Erythroblast (primary cell): ENCODE measurements around the gene ARMC12.

Experiments used
- DNase-seq, 2 experiments: peaks; one replicate each; lab custom pipeline; 2025; lab: John Stamatoyannopoulos, UW
- GATA1 ChIP-seq: IDR thresholded peaks from 2 replicates; pipeline ENCODE4 v1.6.1; 2011; ENCODE audit warnings: low read depth, mild to moderate bottlenecking, control low read depth, low read length, moderate library complexity
- POLR2A ChIP-seq: IDR thresholded peaks from 2 replicates; pipeline ENCODE4 v1.6.1; 2011; ENCODE audit warnings: mild to moderate bottlenecking, low read length

The ARMC12 gene

DNA sequence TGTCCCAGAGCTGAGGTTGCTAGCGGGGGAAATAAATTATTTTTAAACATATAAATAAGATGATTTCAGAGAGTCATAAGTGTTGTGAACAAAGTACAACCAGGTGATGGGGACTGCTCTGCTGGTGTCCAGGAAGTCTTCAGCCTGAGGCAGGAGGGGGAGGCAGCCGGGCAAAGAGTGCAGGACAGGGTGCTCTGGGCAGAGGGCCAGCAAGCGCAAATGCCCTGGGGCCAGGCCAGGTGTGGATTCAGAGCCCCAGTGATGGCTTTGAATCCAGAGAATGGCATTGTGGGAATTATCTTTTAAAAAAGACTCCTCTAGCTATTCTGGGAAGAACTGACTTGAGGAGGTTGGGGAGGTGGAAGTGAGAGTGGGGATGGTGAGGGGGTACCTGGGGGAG is 45.6 kb downstream of the ARMC12 start:
- DNase-seq, result no peak
- TF ChIP-seq GATA1 (no peak), POLR2A (no peak)

DNA sequence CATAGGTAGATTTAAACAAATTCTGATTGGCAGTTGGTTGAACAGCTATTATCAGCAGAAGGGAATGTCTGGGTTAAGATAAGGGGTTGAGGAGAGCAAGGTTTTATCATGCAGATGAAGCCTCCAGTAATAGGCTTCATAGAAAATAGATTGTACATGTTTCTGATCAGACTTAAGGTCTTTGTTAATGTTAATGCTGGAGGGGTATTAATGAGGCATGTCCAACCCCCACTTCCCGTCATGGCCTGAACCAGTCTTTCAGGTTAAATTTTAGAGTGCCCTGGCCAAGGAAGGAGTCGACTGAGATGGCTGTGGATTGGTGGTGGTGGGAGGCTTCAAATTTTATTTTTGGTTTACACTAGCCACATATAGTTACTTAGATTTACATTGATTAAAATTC is 47.4 kb downstream of the ARMC12 start:
- TF ChIP-seq POLR2A (no peak), GATA1 (no peak)
- DNase-seq, result no peak

DNA sequence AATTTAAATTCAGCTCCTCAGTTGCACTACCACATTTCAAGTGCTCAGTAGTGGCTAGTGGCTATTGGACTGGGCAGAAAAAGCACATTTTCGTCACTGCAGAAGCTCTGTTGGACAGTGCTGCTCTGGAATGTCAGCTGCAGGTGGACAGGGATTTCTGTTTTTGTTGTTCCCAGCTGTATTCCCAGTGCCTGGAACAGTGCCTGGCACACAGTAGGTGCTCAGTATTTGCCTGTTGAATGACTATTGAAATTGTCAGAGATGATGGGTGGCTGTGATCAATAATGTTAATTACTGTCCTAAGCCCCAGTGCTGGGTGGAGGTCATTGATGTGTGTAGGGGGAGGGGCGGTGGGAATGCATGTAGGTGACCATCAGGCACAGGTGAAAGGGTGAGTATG is 49.4 kb downstream of the ARMC12 start:
- no peak for DNase-seq
- no peak for TF ChIP-seq POLR2A
- TF ChIP-seq GATA1, result no peak

DNA sequence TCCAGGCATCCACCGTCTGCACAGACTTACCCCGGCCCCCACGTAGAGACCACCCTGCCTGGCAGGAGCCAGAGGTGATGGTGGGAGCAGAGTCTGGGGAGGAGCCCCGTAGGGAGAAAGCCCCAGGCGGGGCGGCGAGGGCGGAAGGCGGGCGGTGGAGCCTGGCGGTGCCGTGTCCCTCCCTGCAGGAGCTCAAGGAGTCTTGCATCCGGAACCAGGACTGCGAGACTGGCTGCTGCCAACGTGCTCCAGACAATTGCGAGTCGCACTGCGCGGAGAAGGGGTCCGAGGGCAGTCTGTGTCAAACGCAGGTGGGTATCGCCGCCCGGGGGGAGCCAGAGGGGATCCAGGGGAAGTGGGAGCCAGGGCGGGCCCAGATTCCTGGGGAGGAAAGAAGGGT is 50.0 kb downstream of the ARMC12 start:
- TF ChIP-seq GATA1 (no peak), POLR2A (no peak)
- no peak for DNase-seq

DNA sequence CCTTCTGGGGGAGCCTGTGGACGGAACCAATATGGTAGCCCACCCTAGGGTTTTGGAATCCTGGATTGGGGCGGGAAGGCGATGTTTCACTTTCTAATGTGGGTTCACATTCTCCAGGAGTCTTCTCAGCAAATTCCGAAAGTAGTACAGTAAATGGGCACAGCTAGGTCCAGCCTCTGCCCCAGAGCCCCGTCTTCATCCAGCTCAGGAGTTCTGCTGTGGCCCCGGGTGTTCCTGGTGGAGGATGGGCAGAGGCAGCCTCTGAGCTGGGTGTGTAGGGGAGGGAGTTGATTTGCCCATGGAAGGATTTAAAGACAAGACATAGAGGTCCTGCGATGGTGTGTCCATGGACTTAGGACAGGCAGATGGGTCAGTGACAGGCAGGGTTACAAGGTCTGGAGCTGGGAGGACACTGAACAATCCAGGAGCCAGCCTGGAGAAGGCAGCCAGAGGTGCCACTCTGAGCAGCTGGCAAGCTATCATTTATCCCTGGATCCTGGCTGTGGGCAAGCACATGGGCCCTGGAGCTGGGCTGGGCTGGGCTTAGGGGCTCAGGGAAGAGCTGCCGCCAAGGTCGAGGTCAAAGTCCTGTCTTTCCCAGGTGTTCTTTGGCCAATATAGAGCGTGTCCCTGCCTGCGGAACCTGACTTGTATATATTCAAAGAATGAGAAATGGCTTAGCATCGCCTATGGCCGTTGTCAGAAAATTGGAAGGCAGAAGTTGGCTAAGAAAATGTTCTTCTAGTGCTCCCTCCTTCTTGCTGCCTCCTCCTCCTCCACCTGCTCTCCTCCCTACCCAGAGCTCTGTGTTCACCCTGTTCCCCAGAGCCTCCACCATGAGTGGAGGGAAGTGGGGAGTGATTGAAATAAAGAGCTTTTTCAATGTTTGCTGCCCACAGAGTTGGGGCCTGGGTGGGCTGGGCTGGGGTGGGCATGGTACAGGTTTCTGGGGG is 50.7 kb downstream of the ARMC12 start:
- no peak for DNase-seq
- no peak for TF ChIP-seq GATA1
- no peak for TF ChIP-seq POLR2A

DNA sequence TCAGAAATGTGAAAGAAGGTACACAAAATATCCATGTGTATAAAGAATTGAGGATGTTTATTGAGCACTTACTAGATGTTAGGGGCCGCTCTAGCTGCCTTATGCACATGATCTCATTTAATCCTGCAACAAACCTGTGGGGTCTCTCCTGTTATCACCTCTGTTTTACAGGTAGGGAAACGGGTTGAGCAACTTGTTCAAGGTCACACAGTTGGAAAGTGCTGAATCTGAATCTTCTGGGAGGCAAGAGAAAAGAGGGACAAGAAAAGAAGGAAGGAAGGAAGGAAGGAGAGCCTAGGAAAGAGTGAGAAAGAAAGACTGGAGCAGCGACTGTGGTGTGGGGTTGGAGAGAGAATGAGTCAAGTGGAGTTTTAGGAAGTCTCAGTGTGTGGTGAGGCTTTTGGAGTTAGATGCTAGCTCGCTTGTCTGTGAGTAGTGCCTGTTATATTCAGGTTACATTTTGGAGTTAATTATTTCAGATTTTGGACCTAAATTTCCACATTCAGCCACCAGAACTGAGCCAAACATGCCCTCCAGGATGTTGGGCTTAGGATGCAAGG is 51.7 kb downstream of the ARMC12 start:
- no peak for TF ChIP-seq GATA1
- no peak for TF ChIP-seq POLR2A
- no peak for DNase-seq

DNA sequence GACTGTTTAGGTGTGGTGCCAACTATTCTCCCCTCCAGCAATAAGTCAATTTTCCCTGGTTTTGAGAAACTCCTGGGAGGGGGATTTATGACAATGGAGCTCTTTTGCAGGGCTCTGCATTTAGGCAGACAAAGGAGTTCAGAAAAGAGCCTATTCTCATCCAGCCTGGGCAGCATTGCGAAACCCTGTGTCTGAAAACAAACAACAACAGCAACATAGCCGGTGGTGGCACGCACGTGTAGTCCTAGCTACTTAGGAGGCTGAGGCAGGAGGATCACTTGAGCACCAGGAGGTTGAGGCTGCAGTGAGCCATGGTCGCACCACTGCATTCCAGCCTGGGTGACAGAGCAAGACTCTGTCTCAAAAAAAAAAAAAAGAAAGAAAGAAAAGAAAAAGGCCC is 53.9 kb downstream of the ARMC12 start:
- no peak for DNase-seq
- TF ChIP-seq GATA1 (no peak), POLR2A (no peak)

DNA sequence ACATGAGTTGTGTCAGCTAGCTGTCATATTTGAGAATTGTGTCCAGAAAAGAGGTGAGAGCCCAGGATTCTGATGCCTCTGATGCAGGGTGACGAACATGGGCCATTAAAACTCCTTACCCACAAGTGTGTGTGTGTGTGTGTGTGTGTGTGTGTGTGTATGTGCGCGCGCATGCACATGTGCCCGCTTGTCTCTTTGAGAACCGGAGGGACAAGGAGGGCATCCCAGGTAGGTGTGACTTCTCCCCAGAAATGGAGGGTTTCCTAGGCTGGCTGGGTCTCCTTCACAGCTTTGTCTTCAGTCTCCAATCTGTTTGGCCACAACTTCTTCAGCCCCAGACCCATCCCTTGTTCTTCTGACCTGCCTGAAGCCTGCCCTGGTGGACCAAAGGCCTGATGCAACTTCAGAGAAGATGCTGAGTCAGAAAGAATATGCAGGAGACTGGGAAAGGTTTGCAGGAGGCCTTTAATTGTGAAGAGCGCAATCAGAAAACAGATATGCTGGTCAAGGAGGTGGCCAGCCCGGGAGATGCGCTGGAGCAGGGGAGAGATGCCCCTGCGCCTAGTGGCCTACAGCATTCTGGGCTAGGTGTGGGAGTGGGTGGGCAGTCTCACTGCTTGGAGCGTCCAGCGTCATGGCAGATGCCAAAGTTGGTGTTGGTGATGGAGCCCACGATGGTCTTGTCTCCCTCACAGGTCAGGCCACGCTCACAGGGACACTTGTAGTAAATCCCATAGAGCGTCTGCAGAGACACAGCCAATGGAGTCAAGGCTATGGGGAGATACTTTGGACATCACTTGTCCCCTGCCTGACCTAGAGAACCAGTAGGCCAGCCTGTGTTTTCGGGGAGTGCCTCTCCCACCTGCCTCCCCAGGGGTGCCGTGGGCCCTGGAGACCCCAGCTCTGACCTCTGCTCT is 58.0 kb downstream of the ARMC12 start:
- TF ChIP-seq GATA1 (no peak), POLR2A (no peak)
- DNase-seq, result no peak

DNA sequence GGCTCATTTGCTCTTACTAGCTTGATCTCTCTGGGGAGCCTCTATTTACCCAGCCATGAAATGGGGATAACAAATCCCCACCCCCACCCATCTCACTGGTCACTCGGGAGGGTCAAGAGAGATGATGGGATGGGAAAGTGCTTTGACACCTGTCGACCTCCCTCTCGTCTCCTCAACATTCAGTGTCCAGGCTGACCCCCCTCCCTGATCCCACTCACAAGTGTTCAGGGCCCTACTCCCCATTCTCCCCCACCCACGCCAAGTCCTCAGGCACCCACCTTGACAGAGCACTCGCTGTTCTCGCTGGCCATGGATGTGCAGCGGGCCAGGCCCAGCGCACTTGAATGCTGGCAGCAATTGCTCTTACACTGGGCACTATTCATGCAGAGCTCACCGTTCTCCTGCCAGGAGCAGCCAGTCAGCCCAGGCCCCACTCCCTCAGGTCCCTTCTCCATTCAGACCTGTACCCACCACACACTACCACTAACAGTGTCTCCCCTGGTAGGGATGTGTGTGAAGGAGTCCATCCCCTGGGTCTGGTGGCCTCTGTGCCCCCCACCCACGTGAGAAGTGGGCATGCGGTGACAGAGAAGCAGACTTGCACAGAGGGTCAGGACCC is 58.7 kb downstream of the ARMC12 start:
- TF ChIP-seq GATA1 (no peak), POLR2A (no peak)
- no peak for DNase-seq

DNA sequence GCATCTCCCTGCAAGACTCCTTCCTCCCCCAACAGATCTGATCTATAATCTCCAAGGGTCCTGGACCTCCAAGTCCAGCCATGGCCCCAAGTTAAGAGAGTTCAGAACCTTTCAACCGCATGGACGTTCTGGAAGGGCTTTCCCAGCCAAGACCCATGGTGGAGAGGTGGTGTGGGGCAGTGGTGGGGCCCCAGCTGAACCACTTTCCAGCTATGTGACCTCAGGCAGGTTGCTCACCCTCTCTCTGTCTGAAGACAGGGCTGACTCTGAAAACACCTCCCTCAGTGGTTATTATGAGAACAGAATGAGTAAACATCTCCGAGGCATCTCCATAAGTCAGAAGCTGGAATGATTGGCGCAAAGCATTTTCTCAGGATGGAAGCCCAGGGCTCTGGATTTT is 59.4 kb downstream of the ARMC12 start:
- no peak for DNase-seq
- no peak for TF ChIP-seq GATA1
- TF ChIP-seq POLR2A, result no peak

DNA sequence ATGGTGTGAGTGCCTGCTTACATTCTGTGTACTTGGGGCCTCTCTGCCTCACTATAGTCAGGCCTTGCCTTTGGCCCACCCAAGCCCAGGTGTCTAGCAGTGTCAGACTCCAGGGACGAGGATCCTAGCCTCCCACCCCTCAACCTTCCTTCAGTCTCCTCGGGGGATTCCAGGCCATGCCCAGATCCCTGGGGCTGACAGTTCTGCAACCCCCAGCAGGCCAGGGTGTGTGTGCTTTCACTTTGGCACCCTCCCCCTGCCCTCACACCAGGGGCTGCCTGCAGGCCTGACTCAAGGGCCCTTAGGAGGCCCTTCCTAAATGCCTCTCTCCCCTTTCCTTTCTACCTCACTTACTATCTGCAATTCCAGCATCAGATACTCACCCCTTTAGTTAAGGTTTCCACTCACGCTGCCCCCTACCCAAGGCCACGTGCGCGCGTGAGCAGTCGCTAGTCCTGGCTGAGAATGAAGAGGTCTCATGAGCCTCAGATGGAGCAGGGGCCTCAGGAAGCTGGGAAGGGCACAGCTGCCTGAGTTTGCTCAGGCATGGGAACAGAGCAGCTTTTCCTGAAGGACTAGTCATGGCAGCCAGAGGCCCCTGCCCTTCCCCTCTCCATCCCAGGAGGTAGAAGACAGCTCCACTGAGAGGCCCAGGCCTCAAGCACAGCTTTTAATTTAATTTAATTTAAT is 61.1 kb downstream of the ARMC12 start:
- TF ChIP-seq POLR2A (no peak), GATA1 (no peak)
- no peak for DNase-seq
